ENCODE results near the gene DNLZ.

The DNLZ gene

DNA sequence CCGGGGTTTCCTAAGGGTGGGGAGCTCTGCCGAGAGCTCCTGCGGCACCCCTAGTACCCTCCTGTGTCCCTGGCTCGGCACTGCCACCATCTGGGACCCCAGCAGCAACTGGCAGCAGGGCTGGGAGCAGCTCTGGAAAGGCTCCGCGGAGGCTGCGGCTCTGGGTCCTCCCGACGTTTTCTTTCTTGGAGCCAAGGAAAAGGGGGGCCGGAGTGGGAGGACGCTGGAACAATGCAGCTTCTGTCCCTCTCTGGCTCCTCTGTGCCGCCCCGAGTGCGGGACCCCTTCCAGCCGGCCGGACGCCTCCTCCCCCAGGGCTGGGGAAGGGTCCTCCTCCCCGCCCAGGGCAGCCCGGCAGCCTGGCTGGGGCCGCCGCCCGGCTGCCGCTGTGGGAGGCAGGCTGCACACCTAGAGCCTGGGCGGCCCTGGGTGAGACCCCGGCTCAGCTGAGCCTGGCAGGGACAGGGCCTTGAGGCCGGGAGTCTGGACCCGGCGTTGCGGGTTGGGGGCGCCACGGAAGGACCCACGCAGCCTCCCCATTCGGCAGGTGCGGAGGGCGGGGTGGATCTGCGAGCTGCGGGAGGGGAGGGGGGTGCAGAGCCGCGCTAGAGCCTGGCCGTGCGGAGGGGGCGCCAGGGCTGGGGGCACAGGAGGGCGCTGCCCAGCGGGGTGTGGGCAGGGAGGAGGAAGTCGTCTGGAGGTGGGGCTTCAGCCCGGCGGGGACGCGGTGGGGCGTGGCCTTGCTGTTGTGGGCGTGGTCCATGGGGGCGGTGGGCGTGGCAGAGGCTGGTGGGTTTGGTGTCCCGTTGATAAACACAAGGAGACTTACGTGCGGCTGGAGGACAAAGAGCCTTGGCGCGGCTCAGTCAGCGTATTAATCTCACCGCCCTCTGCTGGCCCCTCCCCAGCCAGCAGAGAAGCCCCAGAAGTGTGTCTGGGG is 21.1 kb downstream of the DNLZ start:
- H3K4me3 ChIP-seq (ENCODE audit: low read length): peak overlapping the region; percentile 23
- TF ChIP-seq, protein P1, sequence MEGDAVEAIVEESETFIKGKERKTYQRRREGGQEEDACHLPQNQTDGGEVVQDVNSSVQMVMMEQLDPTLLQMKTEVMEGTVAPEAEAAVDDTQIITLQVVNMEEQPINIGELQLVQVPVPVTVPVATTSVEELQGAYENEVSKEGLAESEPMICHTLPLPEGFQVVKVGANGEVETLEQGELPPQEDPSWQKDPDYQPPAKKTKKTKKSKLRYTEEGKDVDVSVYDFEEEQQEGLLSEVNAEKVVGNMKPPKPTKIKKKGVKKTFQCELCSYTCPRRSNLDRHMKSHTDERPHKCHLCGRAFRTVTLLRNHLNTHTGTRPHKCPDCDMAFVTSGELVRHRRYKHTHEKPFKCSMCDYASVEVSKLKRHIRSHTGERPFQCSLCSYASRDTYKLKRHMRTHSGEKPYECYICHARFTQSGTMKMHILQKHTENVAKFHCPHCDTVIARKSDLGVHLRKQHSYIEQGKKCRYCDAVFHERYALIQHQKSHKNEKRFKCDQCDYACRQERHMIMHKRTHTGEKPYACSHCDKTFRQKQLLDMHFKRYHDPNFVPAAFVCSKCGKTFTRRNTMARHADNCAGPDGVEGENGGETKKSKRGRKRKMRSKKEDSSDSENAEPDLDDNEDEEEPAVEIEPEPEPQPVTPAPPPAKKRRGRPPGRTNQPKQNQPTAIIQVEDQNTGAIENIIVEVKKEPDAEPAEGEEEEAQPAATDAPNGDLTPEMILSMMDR (conservative IDR thresholded peaks at IDR 0.05; ENCODE audit: low read depth, low read length): peak; percentile 23
- peak; percentile 62 for DNase-seq (ENCODE audit: low read depth)

DNA sequence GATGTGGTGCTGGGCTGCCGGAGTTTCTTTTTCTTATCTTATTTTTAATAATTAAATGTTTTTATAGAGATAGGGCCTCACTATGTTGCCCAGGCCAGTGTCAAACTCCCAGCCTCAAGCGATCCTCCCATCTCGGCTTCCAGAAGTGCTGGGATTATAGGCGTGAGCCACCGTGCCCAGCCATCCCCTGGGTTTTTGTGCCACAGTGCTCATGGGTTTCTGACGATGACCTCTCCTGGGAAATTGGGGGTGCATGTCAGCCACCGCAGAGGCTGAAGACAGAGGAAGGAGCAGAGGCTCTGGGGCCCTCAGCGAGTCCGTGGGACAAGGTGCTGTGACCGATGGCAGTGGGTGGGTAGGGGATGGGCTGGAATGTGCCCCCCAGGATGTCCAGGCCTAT is 21.8 kb downstream of the DNLZ start:
- H3K4me3 ChIP-seq (ENCODE audit: low read length): no peak overlapping the region
- TF ChIP-seq, protein P1 (conservative IDR thresholded peaks at IDR 0.05; ENCODE audit: low read depth, low read length): no peak
- DNase-seq (ENCODE audit: low read depth): no peak

DNA sequence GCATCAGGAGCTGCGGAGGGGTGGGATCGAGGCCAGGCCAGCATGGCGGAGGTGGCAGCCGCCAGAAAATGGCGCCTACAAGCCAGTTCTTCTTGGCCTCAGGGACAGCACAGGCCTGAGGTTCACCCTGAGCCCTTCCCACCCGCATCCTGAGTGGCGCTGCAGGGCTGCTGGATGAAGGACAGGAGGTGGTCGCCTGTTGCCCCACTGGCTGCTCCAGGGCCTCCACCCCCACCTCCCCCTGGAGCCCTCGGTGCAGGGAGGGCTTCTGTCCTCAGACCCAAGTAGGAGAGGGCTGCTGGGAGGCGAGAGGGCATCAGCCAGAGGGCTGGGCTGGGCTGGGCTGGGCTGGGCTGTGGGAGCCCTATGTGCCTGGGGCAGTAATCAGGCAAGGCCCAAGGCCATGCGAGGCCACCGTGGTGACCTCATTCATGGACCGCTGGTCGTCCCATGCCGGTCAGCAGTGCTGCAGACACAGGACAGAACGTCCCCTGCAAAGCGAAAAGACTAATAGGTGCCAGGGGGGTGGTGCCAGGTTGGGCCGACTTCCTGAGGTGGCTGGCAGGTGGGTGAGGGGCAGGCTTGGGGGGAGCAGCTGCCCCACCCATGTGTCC is 22.4 kb downstream of the DNLZ start:
- TF ChIP-seq, protein P1 (conservative IDR thresholded peaks at IDR 0.05; ENCODE audit: low read depth, low read length): no peak
- DNase-seq (ENCODE audit: low read depth): no peak
- H3K4me3 ChIP-seq (ENCODE audit: low read length): no peak overlapping the region

DNA sequence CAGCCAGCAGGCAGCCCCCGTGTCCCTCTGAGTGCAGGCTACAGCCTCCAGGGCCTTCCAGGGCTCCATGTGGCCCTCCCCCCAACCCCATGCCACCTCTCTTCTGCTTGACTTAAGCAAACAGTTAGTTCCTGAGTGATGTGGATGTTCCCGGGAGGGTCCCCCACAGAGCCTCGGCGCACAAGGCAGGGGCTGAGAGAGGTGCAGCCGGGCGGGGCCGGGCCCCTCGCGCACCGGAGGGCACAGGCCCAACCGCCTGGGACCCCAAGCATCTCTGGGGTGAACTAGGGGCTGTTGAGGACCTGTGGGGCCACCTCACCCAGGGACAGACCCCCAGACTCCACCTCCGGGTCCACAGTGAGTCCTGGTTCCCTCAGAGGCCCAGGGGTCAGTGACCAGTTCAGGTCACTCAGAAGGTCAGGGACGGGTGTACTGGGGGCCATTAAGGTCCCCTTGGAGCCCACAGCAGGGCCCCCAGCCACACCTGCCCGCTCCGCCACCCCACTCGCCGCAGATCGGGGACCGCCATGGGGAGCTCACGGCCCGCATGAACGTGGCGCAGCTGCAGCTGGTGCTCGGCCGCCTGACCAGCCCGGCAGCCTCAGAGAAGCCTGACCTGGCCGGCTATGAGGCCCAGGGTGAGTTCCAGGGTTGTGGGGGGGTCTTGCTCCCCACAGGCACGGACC is 23.0 kb downstream of the DNLZ start:
- H3K4me3 ChIP-seq (ENCODE audit: low read length): no peak overlapping the region
- TF ChIP-seq, protein P1 (conservative IDR thresholded peaks at IDR 0.05; ENCODE audit: low read depth, low read length): no peak
- DNase-seq (ENCODE audit: low read depth): no peak

DNA sequence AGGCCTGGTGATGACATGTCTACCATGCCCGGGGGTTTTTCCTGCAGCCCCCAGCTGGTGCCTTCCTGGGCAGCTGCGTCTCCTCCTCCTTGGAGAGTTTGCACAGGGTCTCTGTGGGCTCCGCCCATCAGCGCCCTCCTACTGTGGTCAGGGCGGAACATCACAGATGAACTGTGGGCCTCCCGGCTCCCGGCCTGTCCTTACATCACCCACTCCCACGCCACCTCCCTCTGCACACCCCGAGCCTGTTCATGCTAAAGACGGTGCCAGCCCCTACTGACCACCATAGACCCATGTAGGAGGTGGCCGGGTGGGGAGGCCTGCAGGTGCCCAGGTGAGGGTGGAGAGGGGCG is 23.6 kb downstream of the DNLZ start:
- no peak for DNase-seq (ENCODE audit: low read depth)
- TF ChIP-seq, protein P1 (conservative IDR thresholded peaks at IDR 0.05; ENCODE audit: low read depth, low read length): no peak
- H3K4me3 ChIP-seq (ENCODE audit: low read length): no peak overlapping the region

DNA sequence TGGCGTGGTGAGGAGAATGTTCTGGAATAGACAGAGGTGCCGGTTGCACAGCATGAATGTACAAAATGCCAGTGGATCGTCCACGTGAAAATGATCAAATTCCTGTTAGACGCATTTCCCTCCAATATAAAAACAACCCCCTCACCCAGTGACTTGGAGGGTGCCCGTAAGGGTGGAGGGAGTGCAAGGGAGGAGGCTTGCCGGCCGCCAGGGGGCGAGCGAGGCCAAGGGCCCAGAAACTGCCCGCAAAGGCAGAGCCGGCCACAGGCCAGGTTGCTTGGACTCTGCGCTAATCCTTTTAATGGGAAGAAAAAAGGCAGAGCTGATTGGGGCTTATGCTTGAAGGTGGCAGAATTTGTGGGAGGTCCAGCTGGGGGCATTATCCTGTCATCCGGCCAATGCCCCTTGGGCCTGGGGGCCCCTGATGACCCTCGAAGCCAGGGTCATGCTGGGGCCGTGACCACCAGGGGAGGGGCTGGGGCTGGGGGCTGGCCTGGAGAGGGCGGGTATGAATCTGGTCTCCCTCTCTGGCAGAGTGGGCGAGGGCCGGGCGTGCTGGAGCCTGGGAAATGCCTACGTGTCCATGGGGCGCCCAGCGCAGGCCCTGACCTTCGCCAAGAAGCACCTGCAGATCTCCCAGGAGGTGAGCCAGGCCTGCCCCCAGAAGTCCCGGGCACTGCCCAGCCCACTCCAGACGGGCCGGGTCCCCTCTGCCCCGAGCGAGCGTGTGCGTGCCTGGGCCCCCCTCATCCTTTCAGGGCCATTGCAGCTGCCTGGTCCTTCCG is 24.2 kb downstream of the DNLZ start:
- TF ChIP-seq, protein P1 (conservative IDR thresholded peaks at IDR 0.05; ENCODE audit: low read depth, low read length): peak; percentile 100
- no peak overlapping the region for H3K4me3 ChIP-seq (ENCODE audit: low read length)
- peak; percentile 47 for DNase-seq (ENCODE audit: low read depth)
